LNCAP (cell line): ENCODE measurements around the gene GTF2F1.

Experiments used
- CTCF ChIP-seq: fragments of 450-650 bp; IDR thresholded peaks from 2 replicates; pipeline ENCODE4 v1.5.1; 2017; ENCODE audit warnings: mild to moderate bottlenecking

GTF2F1 gene

DNA sequence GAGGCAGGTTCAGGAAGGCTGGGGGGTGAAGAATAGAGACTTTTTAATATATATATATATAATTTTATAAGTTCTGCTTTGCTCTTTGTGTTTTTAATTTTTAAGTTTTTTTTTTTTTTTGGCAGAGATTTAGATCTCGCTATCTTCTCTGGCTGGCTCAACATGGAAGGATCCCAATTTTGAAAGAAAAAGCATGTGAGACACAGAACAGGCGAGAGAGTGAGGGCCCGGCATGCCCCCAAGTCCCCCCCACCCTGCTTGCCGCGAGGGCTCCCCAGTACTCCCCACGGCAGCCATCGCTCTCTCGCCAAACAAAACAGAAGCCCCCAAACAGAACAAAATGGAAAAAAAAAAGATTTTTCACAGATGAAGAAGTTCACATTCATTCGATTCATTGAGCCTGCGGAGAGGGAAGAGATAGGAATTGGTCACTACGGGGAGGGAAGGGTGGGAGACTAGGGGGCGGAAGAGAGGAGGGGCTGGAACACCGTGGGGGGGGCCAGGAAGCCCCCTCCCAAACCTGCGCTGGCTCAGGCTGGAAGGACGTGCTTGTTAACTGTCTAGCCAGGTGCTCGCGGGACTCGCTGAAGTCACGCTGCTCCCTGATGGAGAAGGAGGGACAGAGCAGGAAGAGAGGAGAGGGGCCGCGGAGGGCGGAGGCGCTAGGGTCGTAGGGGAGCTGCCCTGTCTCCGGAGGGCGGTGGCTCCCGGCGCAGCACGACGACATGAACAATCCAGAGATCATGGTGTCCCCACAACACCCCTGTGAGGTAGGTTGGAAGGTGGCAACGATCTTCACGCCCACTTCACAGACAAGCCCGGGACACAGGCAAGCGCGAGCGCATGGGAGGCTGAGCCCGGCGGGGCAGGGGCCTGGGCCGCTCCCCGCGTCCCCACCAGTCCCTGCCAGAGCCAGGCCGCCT is 21.0 kb upstream of the GTF2F1 start:
- no peak for TF ChIP-seq CTCF

- TF ChIP-seq CTCF: no peak
Measured at GRCh38 chr19:6413291-6413690, 20.3 kb upstream of the GTF2F1 start.

DNA sequence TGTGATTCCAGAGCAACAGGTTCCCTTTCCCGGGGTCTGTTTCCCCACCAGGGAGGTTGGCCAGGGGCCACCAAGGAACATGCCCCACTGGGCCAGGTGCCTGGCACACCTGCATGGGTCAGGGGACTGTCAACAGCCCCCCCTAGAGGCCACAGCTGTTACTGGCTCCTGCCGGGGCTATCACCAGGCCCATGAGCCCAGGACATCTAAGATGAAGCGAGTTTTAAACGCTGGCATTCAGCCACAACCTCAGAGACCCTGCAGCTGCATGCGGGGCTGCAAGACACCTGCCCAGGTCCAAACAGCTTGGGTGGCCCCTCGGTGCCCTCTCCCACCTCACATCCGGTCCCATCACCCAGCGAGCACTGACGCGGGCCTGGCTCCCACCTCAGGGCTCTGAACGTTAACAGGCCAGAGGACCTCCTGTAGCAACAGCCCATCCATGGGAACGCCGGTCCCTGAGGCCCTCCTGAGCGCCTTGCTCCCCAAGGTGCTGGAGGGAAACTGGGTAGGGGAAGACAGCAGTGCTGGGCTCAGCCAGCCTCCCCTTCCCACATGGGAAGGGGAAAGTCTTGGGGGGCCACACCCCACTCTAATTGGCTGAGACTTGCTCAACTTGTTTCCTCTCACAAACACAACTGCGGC is 19.6 kb upstream of the GTF2F1 start:
- TF ChIP-seq CTCF: peak; percentile 56

GRCh38 chr19:6412061-6412446 is 19.1 kb upstream of the GTF2F1 start:
- no peak for TF ChIP-seq CTCF

- no peak for TF ChIP-seq CTCF
Measured at GRCh38 chr19:6409346-6409745, 16.4 kb upstream of the GTF2F1 start.

DNA sequence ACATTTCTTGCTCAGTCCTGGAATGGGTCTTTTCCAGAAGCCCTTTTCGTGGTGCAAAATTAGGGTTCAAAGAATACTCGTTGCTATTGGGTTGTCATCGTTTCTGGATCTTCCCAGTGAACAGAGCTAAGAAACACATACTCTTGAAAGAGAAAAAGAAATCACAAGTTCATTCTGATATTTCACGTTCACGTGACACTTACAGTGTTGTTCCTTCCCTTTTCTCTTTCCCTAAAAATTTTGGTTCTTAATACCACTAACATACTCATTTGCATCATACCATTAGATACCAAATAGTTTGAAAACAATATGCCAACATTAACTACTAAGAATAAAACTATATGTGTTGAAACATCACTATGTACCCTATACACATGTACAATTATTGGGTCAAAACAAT is 13.4 kb upstream of the GTF2F1 start:
- no peak for TF ChIP-seq CTCF

- TF ChIP-seq CTCF: no peak
Measured at GRCh38 chr19:6402837-6403608, 10.1 kb upstream of the GTF2F1 start.
